ENCODE measurements around the gene SMAP1.
"Not testable (repeated sequence)": the region's sequence is repeated elsewhere in the genome, so short reads cannot be mapped to it uniquely, and the experiment has no call there.

Gene SMAP1

GRCh38 chr6:70740746-70741145, 73.1 kb downstream of the SMAP1 start:
- not testable (repeated sequence) for DNase-seq (ENCODE audit: low spot score)

DNA sequence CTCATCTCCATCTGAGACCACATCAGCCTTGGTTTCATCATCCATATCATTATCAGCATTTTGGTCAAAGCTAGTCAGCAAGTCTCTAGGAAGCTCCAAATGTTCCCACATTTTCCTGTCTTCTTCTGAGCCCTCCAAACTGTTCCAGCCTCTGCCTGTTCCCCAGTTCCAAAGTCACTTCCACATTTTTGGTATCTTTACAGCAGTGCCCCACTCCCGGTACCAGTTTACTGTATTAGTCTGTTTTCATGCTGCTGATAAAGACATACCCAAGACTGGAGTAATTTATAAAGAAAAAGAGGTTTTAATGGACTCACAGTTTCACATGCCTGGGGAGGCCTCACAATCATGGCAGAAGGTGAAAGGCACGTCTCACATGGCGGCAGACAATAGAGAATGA, 74.8 kb downstream of the SMAP1 start:
- not testable (repeated sequence) for DNase-seq (ENCODE audit: low spot score)

GRCh38 chr6:70753870-70754380, 86.2 kb downstream of the SMAP1 start:
- DNase-seq (ENCODE audit: low spot score): no peak

GRCh38 chr6:70758883-70759282, 91.2 kb downstream of the SMAP1 start:
- no peak for DNase-seq (ENCODE audit: low spot score)

DNA sequence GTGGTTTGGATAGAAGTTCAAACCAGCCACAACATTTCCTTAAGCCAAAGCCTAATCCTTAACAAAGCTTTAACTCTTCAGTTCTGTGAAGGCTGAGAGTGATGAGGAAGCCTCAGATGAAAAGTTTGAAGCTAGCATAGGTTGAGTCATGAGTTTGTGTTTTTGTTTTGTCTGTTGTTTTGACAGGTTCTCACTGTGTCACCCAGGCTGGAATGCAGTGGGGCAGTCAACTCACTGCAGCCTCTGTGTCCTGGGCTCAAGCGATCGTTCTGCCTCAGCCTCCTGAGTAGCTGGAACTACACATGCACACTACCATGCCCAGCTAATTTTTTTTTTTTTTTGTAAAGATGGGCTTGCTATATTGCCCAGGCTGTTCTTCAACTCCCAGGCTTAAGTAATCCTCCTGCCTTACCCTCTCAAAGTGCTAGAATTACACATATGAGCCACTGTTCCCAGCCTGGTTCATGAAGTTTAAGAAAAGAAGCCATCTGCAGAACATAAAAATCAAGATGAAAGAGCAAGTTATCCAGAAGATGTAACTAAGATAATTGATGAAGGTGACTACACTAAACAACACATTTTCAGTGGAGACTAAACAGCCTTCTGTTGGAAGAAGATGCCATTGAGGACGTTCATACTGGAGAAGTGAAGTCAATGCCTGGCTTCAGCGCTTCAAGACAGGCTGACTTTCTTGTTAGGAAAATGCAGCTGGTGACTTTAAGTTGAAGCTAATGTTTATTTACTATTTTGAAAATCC, 96.2 kb downstream of the SMAP1 start:
- DNase-seq (ENCODE audit: low spot score): no peak

- DNase-seq (ENCODE audit: low spot score): no peak
These were observed 97.0 kb downstream of the SMAP1 start for GRCh38 chr6:70764706-70765105.

DNA sequence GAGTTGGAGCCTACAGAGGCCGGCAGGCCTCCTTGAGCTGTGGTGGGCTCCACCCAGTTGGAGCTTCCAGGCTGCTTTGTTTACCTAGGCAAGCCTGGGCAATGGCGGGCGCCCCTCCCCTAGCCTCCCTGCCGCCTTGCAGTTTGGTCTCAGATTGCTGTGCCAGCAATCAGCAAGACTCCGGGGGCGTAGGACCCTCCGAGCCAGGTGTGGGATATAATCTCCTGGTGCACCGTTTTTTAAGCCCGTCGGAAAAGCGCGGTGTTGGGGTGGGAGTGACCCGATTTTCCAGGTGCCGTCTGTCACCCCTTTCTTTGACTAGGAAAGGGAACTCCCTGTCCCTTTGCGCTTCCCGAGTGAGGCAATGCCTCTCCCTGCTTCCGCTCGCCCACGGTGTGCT, 103.7 kb downstream of the SMAP1 start:
- DNase-seq (ENCODE audit: low spot score): not testable (repeated sequence)

- DNase-seq (ENCODE audit: low spot score): no peak
These were observed 112.3 kb downstream of the SMAP1 start for GRCh38 chr6:70779934-70780333.

DNA sequence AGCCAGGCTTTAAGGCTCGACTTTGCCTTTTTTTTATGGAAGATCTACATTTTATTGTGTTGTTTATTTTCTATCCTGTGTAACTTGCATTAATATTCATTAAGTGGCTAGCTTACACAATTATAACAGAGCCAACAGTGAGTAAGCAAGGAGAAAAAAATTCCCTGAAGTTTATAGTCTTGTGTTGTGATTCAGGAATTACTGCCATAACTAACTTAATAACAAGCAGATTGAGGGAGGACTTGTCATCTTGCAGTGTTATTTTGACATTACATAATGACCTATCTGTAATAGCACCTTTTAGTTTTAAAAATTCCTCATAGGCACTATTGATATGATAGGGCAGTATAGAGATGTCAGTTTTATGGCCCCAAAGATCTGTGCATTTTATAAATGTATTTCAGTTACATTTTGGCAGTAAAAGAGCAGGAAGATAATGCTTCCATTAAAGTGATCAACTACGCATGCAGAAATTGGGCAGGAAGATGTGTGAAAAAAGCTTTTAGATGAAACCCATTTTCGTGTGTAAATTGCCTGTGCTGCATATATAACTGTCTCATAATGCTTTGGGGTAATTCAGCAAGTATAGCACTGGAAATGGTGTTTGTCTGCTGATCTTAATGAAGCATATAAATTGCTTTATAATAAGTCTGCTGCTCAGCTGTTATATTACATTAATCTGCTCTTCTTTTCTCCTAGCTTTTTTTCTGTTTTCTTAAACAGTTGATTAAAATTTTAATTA, 123.0 kb downstream of the SMAP1 start:
- no peak for DNase-seq (ENCODE audit: low spot score)

- no peak for DNase-seq (ENCODE audit: low spot score)
These were observed 129.9 kb downstream of the SMAP1 start for GRCh38 chr6:70797625-70798024.

- DNase-seq (ENCODE audit: low spot score): no peak
These were observed 138.4 kb downstream of the SMAP1 start for GRCh38 chr6:70806086-70806485.

DNA sequence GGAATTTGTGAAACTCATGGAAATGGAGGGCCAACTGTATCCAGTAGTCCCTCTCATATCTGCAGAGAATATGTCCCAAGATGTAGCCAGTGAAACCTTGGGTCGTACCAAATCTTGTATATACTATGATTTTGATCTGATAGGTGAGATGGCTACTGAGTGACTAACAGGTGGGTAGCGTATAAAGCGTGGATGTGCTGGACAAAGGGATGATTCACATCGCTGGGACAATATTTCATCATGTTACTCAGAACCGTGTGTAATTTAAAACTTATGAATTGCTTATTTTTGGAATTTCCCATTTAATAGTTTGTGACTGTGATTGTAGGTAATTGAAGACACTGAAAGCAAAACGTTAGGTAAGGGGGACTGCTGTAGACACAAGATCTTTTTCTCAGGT, 144.1 kb downstream of the SMAP1 start:
- no peak for DNase-seq (ENCODE audit: low spot score)

- no peak for DNase-seq (ENCODE audit: low spot score)
These were observed 146.2 kb downstream of the SMAP1 start for GRCh38 chr6:70813885-70814284.

GRCh38 chr6:70819646-70820045, 152.0 kb downstream of the SMAP1 start:
- no peak for DNase-seq (ENCODE audit: low spot score)

GRCh38 chr6:70820778-70821177, 153.1 kb downstream of the SMAP1 start:
- DNase-seq (ENCODE audit: low spot score): no peak

GRCh38 chr6:70821751-70822150, 154.1 kb downstream of the SMAP1 start:
- DNase-seq (ENCODE audit: low spot score): no peak

DNA sequence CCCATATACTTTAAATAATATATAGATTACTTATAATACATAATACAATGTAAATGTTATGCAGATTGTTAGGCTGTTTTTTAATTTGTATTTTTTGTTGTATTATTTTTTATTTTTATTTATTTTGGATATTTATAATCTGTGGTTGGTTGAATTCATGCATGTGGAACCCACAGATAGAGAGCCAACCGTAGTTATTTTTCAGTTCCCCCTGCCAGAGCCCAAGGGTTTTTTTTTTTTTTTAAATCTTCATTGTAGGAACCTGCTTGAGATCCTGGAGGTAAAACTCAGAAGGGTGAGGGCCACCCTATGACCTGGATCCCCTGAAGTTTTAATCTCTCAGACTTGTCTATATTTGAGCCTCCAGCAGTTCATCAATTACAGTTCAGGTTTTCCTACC, 156.0 kb downstream of the SMAP1 start:
- DNase-seq (ENCODE audit: low spot score): no peak

DNA sequence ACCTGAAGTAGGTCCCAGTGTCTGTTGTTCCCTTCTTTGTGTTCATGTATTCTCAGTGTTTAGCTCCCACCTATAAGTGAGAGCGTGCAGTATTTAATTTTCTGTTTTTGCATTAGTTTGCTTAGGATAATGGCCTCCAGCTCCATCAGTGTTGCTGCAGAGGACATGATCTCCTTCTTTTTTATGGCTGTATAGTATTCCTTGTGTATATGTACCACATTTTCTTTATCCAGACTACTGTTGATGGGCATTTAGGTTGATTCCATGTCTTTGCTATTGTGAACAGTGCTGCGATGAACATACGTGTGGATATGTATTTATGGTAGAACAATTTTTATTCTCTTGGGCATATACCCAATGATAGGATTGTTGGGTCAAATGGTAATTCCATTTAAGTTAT, 163.7 kb downstream of the SMAP1 start:
- DNase-seq (ENCODE audit: low spot score): no peak

DNA sequence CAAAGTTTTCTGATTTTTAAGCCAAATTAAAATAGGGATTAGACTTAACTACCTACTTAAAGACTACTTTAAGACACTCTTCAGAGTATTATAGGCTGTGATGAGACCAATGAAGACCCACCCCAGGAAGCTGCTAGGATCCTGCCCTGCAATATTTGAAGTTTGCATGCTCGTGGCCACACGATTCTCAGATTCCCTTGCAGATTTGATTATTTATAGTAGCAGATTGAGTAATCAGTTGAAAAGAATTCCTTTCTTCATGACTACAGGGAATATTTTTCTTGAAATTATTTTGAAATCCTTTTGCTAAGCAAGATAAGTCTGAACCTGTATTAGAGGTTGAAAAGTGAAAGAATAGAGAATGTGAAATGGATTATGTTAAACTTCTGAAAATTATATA, 166.8 kb downstream of the SMAP1 start:
- no peak for DNase-seq (ENCODE audit: low spot score)

DNA sequence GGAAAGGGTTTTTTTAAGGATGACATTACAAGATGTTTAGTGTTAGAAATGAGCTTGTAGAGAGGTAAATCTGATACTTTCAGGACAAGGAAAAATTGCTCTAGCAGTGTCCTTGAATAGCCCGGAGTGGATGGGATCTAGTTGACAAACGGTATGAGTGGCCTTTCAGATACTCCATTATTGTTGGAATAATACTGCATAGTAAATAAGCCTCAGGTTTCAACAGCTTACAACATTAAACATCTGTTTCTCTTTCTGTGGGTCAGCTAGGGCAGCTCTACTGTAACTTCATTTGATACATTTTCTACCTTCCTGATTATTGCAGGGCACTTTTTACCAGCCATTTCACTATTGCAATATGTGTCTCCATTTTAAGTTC, 171.2 kb downstream of the SMAP1 start:
- DNase-seq (ENCODE audit: low spot score): no peak

DNA sequence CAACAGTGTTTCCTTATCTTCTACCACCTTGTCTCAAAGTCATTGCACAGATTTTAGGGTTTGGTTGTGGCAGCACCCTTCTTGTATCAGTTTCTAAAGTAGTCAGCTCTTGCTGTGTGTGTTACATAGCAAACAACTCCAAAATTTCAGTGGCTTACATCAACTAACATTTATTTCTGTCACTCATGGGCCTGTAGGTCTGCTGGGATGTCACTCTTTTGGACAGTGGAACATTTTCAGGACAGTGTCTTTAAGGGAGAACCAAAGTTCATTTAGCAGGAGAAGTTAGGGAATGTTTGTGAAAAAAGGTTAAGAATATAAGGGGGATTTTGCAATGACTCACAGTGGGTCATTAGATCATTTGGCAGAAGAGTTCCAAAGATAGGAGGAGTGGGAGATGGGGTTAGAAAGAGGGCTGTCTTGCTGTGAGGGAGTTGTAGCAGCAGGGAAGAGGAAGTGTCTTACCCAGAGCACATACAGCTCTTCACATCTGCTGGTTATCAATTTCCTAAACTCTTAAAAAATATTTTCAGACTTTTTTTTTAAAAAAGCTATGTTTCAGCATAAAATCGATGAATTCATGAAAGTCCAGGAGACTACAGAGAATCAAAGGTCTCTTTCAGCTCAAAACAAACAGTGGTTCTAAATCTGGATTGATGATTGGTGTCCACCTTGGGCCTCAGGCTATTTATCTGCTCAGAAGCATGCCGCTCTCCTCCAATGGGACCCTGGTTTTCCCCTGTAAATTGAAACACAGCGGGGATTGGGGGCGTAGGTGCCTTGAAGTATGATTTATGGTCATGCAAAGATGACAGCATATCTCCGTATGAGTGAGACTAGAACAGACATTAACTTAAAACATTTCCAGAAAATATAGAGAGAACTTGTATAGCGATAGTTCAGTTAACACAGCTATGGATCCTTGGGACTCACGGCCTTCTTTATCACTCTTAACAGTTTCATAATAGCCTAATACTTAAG, 171.9 kb downstream of the SMAP1 start:
- DNase-seq (ENCODE audit: low spot score): no peak

DNA sequence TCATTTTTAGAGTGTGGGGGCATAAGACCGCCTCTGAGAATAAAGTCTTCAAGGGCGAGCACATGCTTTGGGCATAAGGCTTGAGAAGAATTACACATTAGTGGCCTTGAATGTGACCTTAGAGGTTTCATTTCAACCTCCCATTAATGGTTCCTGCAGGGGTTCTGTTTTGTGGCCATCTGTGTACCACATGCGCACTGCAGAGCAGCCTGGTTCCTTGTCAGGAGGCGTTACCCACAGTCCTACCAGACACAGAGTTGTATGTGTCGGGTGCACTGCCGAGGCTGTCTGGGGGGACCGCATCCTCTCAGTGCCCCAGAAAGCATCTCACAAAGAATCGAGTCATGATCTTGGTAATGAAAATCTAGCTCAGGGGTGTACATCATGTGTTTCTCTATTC, 173.4 kb downstream of the SMAP1 start:
- DNase-seq (ENCODE audit: low spot score): no peak

All from hematopoietic multipotent progenitor cell treated with erythropoietin and hydrocortisone succinate and interleukin-3 and kit ligand, for 15 days (in vitro differentiated cells).